Tibial nerve (tissue), 4 donors: ENCODE measurements around the gene MTMR2. TPM values are rescaled to one million over a fixed set of nuclear protein-coding genes. Genes with fewer than 3 reads are reported as not detected.

Experiments used
- DNase-seq, 2 donors: peaks; one replicate each; pipeline ENCODE4 v3.0.0-alpha.2; 2019; ENCODE audit warnings: low spot score in 2 of 2
- H3K27ac ChIP-seq, 4 donors: fragments of 200-600 bp; sonication (generic) in 3 of 4; one replicate each; pipeline ENCODE4 v1.5.1; 2017 to 2019; ENCODE audit warnings: mild to moderate bottlenecking in 1 of 4
- H3K27me3 ChIP-seq, 2 donors: fragments of 200-600 bp; sonication (generic) in 1 of 2; one replicate each; pipeline versions ENCODE4 v1.5.1 to v1.6.0; 2017 to 2019
- H3K36me3 ChIP-seq, 3 donors: fragments of 200-600 bp; sonication (generic); one replicate each; pipeline ENCODE4 v1.5.1; 2018 to 2019
- H3K4me1 ChIP-seq, 4 donors: fragments of 200-600 bp; sonication (generic) in 3 of 4; one replicate each; pipeline ENCODE4 v1.5.1; 2017 to 2019
- H3K4me3 ChIP-seq, 4 donors: fragments of 200-600 bp; sonication (generic) in 3 of 4; one replicate each; pipeline ENCODE4 v1.5.1; 2017 to 2019; ENCODE audit warnings: mild to moderate bottlenecking in 1 of 4, moderate library complexity in 1 of 4
- H3K9me3 ChIP-seq, 4 donors: fragments of 200-600 bp; sonication (generic) in 3 of 4; one replicate each; pipeline ENCODE4 v1.5.1; 2017 to 2019
- EP300 ChIP-seq, 2 donors: sonication (generic); formaldehyde crosslinking; IDR thresholded peaks; one replicate each; pipeline ENCODE4 v1.6.1; 2017; ENCODE audit warnings: antibody characterized with exemption in 2 of 2, mild to moderate bottlenecking in 1 of 2
- POLR2A ChIP-seq, 2 donors: fragments of 450-650 bp; IDR thresholded peaks; one replicate each; pipeline ENCODE4 v1.6.1; 2017; ENCODE audit warnings: antibody characterized with exemption in 2 of 2, mild to moderate bottlenecking in 2 of 2, moderate library complexity in 2 of 2
- WGBS, 2 donors: methylation state at CpG; one replicate each; pipeline ENCODE4 v1.1.5; 2018; 5-methylcytosine and 5-hydroxymethylcytosine counted together
- total RNA-seq, 4 donors: library from RNA; depleted of rRNA; stranded (reverse); fragments of >200 nt; gene quantifications; one replicate each; pipeline ENCODE4 v1.1.0, GENCODE V29; 2016
- TF ChIP-seq, protein P1 (sequence below), 5 experiments: fragments of 200-600 bp in 3 of 5; fragments of 450-650 bp in 2 of 5; sonication (generic) in 3 of 5; IDR thresholded peaks; one replicate each; pipeline ENCODE4 v1.5.1; 2016 to 2019; ENCODE audit warnings: antibody characterized with exemption in 5 of 5, mild to moderate bottlenecking in 3 of 5, moderate library complexity in 2 of 5

The MTMR2 gene
- total RNA-seq, 4 donors from 2014 or later, result 22.5 to 33.2 (median 27.5) TPM

DNA sequence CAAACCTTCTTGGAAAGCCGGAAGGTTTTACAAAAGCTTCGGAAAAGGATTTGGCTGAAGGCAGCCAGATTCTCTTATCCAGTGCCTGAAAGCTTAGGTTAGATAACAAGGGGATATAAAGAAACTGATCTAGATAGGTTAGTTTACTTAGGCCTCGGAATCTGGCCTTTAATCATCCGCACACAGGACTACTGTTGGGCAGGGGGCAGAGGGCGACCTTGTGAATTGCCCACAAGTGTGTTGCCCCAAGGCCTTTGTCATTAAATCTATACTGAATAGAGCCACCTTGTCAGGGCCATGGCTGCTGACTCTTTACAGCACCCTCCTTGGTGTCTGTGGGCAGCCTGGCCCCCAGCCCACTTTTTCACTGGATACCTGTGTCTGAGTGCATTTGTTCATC lies 9.7 kb upstream of the MTMR2 start:
- no peaks in the 10 kb centered on the region for H3K4me1 ChIP-seq
- H3K36me3 ChIP-seq, result no peaks in the 10 kb centered on the region
- 79 to 87% methylated on average over 5 of the region's 5 CpGs for WGBS, 2 donors
- H3K27me3 ChIP-seq, result no peaks in the 10 kb centered on the region
- no peak for DNase-seq
- no peak overlapping the region for H3K27ac ChIP-seq
- H3K9me3 ChIP-seq, result peaks cover 0 to 29% (median 0%) of the 10 kb centered on the region in 4 donors
- H3K4me3 ChIP-seq, result no peak overlapping the region
- no peak for TF ChIP-seq POLR2A (IDR thresholded peaks at IDR 0.05)
- no peak for TF ChIP-seq EP300 (IDR thresholded peaks at IDR 0.05)
- TF ChIP-seq, protein P1, sequence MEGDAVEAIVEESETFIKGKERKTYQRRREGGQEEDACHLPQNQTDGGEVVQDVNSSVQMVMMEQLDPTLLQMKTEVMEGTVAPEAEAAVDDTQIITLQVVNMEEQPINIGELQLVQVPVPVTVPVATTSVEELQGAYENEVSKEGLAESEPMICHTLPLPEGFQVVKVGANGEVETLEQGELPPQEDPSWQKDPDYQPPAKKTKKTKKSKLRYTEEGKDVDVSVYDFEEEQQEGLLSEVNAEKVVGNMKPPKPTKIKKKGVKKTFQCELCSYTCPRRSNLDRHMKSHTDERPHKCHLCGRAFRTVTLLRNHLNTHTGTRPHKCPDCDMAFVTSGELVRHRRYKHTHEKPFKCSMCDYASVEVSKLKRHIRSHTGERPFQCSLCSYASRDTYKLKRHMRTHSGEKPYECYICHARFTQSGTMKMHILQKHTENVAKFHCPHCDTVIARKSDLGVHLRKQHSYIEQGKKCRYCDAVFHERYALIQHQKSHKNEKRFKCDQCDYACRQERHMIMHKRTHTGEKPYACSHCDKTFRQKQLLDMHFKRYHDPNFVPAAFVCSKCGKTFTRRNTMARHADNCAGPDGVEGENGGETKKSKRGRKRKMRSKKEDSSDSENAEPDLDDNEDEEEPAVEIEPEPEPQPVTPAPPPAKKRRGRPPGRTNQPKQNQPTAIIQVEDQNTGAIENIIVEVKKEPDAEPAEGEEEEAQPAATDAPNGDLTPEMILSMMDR (IDR thresholded peaks at IDR 0.05), result no peak

DNA sequence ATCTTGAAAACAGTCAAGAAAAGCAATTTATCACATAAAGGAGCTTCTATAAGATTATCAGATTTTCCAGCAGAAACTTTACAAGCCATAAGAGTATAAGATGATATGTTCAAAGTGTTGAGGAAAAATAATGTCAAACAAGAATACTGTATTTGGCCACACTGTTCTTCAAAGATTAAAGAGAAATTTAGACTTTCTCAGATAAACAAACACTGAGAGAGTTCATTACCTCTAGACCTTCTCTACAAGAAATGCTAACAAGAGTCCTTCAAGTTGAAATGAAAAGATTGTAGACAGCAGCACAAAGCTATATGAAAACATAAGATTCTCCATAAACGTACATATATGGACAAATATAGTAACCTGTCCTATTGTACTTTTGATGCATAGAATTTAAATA lies 8.0 kb upstream of the MTMR2 start:
- 78 to 92% methylated on average over 1 of the region's 1 CpG for WGBS, 2 donors
- Histone ChIP-seq H3K27ac (no peak overlapping the region), H3K4me3 (no peak overlapping the region), H3K27me3 (no peaks in the 10 kb centered on the region), H3K4me1 (no peaks in the 10 kb centered on the region), H3K9me3 (peaks cover 0 to 23% (median 0%) of the 10 kb centered on the region in 4 donors), H3K36me3 (no peaks in the 10 kb centered on the region)
- DNase-seq, result no peak
- TF ChIP-seq POLR2A (IDR thresholded peaks at IDR 0.05) (no peak), EP300 (IDR thresholded peaks at IDR 0.05) (no peak)
- TF ChIP-seq, protein P1 (IDR thresholded peaks at IDR 0.05), result no peak

DNA sequence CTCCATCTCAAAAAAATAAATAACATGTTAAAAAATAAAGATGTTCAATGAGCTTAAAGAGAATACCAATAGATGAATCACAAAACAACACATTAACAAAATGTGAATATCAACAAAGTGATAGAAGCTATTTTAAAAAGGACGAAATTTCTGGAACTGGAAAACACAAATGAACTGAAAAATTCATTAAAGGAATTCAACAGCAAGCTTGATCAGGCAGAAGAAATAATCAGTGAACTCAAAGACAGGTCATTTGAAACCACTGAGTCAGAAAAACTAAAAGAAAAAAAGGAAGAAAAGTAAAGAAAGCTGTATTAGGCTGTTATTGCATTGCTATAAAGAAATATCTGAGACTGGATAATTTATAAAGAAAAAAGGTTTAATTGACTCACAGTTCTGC lies 7.0 kb upstream of the MTMR2 start:
- no peak overlapping the region for H3K27ac ChIP-seq
- H3K27me3 ChIP-seq, result no peaks in the 10 kb centered on the region
- WGBS, 2 donors, result 77 to 80% methylated on average over 1 of the region's 1 CpG
- no peaks in the 10 kb centered on the region for H3K4me1 ChIP-seq
- no peaks in the 10 kb centered on the region for H3K36me3 ChIP-seq
- TF ChIP-seq EP300 (IDR thresholded peaks at IDR 0.05), result no peak
- TF ChIP-seq, protein P1 (IDR thresholded peaks at IDR 0.05), result no peak
- TF ChIP-seq POLR2A (IDR thresholded peaks at IDR 0.05), result no peak
- no peak for DNase-seq
- H3K4me3 ChIP-seq, result no peak overlapping the region
- H3K9me3 ChIP-seq, result peaks cover 0 to 23% (median 0%) of the 10 kb centered on the region in 4 donors

GRCh38 chr11:95926726-95927125 lies 2.8 kb upstream of the MTMR2 start:
- no peaks in the 10 kb centered on the region for H3K27me3 ChIP-seq
- peaks cover 0 to 13% (median 0%) of the 10 kb centered on the region in 4 donors for H3K9me3 ChIP-seq
- no peak for DNase-seq
- peaks cover 0 to 27% (median 5%) of the 10 kb centered on the region in 4 donors for H3K4me1 ChIP-seq
- H3K36me3 ChIP-seq, result no peaks in the 10 kb centered on the region
- 90 to 91% methylated on average over 1 of the region's 1 CpG for WGBS, 2 donors
- no peak overlapping the region for H3K4me3 ChIP-seq
- H3K27ac ChIP-seq, result no peak overlapping the region
- TF ChIP-seq EP300 (IDR thresholded peaks at IDR 0.05) (no peak), POLR2A (IDR thresholded peaks at IDR 0.05) (no peak)
- TF ChIP-seq, protein P1 (IDR thresholded peaks at IDR 0.05), result no peak

GRCh38 chr11:95925011-95925410 lies 1.1 kb upstream of the MTMR2 start:
- Histone ChIP-seq H3K27ac (peak overlapping the region in 3 of 4 donors; percentile 89 to 98 (median 98)), H3K4me1 (peaks cover 0 to 43% (median 5%) of the 10 kb centered on the region in 4 donors), H3K9me3 (no peaks in the 10 kb centered on the region), H3K4me3 (peak overlapping the region in 2 of 4 donors; percentile 66 to 94), H3K36me3 (no peaks in the 10 kb centered on the region), H3K27me3 (no peaks in the 10 kb centered on the region)
- WGBS, 2 donors, result 76 to 80% methylated on average over 5 of the region's 5 CpGs
- TF ChIP-seq, protein P1 (IDR thresholded peaks at IDR 0.05), result no peak
- TF ChIP-seq POLR2A (IDR thresholded peaks at IDR 0.05) (no peak), EP300 (IDR thresholded peaks at IDR 0.05) (no peak)
- DNase-seq, result no peak
